Effector memory CD8-positive, alpha-beta T cell (primary cell): ENCODE data around the gene PPP1R15B.

Experiments
- ATAC-seq: fragments of 150-1000 bp; cut with Tn5 transposase; replicated peaks from 2 replicates; pipeline ENCODE4 v1.10.0; 2021; ENCODE audit warnings: mild to moderate bottlenecking, moderate library complexity
- DNase-seq, 3 experiments: peaks; one replicate each; pipeline ENCODE4 v3.0.0; 2021
- H3K27ac Mint-ChIP-seq, 2 donors: one replicate each; pipeline ENCODE4 v1.8.0; 2022; ENCODE audit warnings: mild to moderate bottlenecking in 2 of 2, mixed read lengths in 2 of 2, moderate library complexity in 2 of 2
- H3K27me3 Mint-ChIP-seq, 2 donors: one replicate each; pipeline ENCODE4 v1.8.0; 2022; ENCODE audit warnings: mixed read lengths in 2 of 2
- H3K36me3 Mint-ChIP-seq: one replicate; pipeline ENCODE4 v1.8.0; 2022; ENCODE audit warnings: mild to moderate bottlenecking, moderate library complexity, mixed read lengths; ENCODE audit not compliant: insufficient read depth
- H3K4me1 Mint-ChIP-seq, 2 donors: one replicate each; pipeline ENCODE4 v1.8.0; 2022; ENCODE audit warnings: low read depth in 2 of 2, mixed read lengths in 2 of 2
- H3K4me3 Mint-ChIP-seq, 2 donors: one replicate each; pipeline ENCODE4 v1.8.0; 2022; ENCODE audit warnings: mild to moderate bottlenecking in 2 of 2, mixed read lengths in 2 of 2, moderate library complexity in 2 of 2
- H3K9me3 Mint-ChIP-seq, 2 donors: one replicate each; pipeline ENCODE4 v1.8.0; 2022; ENCODE audit warnings: mixed read lengths in 2 of 2

Gene PPP1R15B

DNA sequence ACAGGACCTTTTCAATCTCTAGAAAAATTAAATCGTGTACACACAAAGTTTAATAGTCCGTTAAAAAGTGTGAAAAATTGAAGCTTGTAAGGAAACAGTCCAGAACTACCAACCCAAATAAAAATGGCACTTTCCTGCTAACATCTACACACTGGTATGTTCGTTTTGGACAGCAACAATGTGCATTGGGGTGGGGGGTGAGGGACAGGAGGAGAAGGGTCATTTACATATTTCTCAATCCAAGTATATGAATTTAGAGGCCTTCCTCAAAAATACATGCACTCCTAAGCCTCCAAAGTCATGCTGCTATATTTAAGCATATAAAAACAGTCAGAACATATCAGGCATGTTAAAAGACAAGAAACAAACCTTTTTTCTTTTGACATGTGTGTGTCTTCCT, 2.5 kb downstream of the PPP1R15B start:
- H3K4me3 Mint-ChIP-seq, result peak overlapping the region; percentile 95 to 99
- ATAC-seq, result no peak
- peaks cover 79% of the 10 kb centered on the region for H3K36me3 Mint-ChIP-seq
- no peak for DNase-seq
- no peaks in the 10 kb centered on the region for H3K9me3 Mint-ChIP-seq
- H3K27me3 Mint-ChIP-seq, result no peaks in the 10 kb centered on the region
- peaks cover 14 to 31% of the 10 kb centered on the region in 2 donors for H3K4me1 Mint-ChIP-seq
- H3K27ac Mint-ChIP-seq, result peak overlapping the region; percentile 99 to 100

DNA sequence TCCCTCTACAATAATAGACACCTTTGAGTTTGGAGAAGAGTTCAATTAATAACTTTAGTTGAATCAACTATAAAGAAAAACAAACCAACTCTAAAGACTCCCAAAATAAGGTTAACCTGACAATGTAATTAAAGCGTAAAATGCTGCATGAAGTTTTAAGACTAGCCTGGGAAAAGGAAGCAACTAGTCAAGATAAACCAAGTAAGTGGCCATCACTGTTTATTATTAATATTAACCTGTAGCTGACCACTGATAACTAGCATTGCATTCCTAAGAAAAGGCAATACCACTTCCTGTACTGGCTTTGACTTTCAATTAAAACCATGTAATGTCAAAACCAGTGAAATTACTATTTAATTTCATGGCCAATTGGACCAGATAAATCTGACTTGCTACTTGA, 3.0 kb downstream of the PPP1R15B start:
- no peaks in the 10 kb centered on the region for H3K9me3 Mint-ChIP-seq
- no peaks in the 10 kb centered on the region for H3K27me3 Mint-ChIP-seq
- ATAC-seq (no peak), DNase-seq (no peak)
- peaks cover 85% of the 10 kb centered on the region for H3K36me3 Mint-ChIP-seq
- H3K4me3 Mint-ChIP-seq, result peak overlapping the region; percentile 95 to 99
- H3K27ac Mint-ChIP-seq, result peak overlapping the region; percentile 81 to 99
- peaks cover 16 to 36% of the 10 kb centered on the region in 2 donors for H3K4me1 Mint-ChIP-seq

DNA sequence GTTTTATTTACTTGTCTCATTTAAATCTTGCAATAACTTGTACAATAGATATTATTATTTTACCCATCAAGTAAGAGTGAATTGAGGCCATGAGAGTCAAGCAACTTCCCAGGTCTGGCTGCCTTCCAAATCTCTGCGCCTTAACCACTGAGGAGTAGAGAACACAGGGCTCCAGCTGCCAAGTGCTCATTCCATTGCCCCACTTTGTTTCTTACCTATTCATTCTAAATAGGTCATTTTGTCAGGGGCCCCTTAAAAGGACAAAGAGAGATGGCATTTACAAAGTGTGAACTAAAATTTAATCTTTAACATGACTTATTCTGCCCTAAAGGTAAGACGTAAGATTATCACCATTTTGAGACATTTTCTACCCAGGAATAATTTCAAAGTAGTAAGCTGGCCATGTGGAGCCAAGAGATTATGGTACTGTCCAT, 3.5 kb downstream of the PPP1R15B start:
- DNase-seq, result peak in 2 of 3 experiments; percentile 29 to 35

DNA sequence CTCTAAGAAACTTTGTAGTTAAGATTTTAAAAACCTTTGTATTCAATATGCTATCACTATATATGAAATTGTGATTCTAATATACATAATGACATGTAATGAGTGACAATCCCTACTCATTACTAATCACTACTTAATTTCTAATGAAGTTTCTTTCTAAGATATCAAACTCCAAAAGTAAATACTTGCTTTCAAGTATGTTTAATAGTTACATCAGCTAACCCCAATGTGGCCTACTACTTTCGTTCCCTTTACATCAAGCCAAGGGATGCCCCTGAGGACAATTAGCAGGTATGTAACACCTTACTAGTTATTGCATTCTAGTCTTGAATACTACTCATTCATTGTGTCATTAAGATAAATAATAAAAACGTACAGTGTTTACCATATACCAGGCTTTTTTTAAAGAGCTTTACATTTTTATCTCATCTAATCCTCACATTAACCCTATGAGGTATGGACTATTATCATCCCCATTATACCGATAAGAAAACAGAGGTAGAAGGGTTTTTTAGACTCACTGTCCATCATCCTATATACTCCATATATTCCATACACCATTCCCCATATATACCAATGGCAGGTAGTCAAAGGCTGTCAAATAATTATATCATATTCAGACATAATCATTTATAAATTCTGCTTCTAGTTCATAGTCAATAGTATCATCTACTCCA, 4.2 kb downstream of the PPP1R15B start:
- H3K36me3 Mint-ChIP-seq, result peaks cover 87% of the 10 kb centered on the region

More for the DNA sequence above, 3.5 kb downstream of the PPP1R15B start:
- ATAC-seq, result no peak
- peak overlapping the region; percentile 81 to 99 for H3K27ac Mint-ChIP-seq
- no peaks in the 10 kb centered on the region for H3K27me3 Mint-ChIP-seq
- H3K9me3 Mint-ChIP-seq, result no peaks in the 10 kb centered on the region
- peaks cover 87% of the 10 kb centered on the region for H3K36me3 Mint-ChIP-seq
- H3K4me3 Mint-ChIP-seq, result peak overlapping the region; percentile 95 to 99
- H3K4me1 Mint-ChIP-seq, result peaks cover 16 to 37% of the 10 kb centered on the region in 2 donors

DNA sequence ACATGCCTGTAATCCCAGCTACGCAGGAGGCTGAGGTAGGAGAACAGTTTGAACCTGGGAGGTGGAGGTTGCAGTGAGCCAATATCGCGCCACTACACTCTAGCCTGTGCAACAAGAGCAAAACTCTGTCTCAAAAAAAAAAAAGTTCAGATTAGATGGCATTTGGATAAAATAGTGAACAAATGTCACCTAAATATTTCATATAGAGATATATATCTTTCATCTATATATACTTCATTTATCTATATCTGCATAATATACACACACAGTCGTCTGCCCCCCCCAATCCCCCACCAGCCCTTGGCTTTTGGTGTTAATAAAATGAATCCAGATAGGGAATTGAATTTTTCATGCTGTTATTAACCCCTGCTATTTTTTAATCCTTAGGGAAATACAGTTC, 5.0 kb downstream of the PPP1R15B start:
- DNase-seq, result no peak
- Mint-ChIP-seq H3K9me3 (no peaks in the 10 kb centered on the region), H3K4me3 (peak overlapping the region; percentile 95 to 99), H3K27ac (peak overlapping the region in 1 of 2 donors; percentile 59), H3K4me1 (peaks cover 13 to 41% of the 10 kb centered on the region in 2 donors), H3K36me3 (peaks cover 90% of the 10 kb centered on the region), H3K27me3 (no peaks in the 10 kb centered on the region)
- ATAC-seq, result no peak

More for the DNA sequence above, 4.2 kb downstream of the PPP1R15B start:
- Mint-ChIP-seq H3K4me3 (peak overlapping the region; percentile 95 to 99), H3K9me3 (no peaks in the 10 kb centered on the region), H3K4me1 (peaks cover 13 to 37% of the 10 kb centered on the region in 2 donors), H3K27ac (peak overlapping the region; percentile 81 to 99), H3K27me3 (no peaks in the 10 kb centered on the region)
- ATAC-seq, result no peak
- DNase-seq, result no peak

DNA sequence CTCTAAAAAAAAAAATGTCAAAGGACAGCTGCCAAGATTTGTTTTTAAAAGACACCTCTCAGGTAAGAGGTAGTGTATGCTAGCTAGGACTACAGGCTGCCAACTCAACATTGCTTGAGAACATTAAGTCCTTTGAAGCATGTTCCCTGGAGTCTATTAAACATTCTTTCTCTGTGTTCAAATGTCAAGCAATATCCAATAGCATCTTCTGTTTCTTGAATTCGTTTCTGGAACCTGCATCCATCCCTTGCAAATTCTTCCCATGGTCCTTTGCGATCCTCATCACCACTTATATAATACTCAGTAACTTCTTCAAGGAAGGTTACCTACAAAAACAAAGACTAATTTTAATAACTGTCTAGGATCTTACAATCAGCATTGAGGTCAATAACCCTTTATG, 5.6 kb downstream of the PPP1R15B start:
- H3K4me1 Mint-ChIP-seq, result peaks cover 13 to 43% of the 10 kb centered on the region in 2 donors
- peak overlapping the region in 1 of 2 donors; percentile 59 for H3K27ac Mint-ChIP-seq
- H3K9me3 Mint-ChIP-seq, result no peaks in the 10 kb centered on the region
- peak overlapping the region; percentile 95 to 99 for H3K4me3 Mint-ChIP-seq
- no peaks in the 10 kb centered on the region for H3K27me3 Mint-ChIP-seq
- DNase-seq (no peak), ATAC-seq (no peak)
- H3K36me3 Mint-ChIP-seq, result peaks cover 90% of the 10 kb centered on the region

DNA sequence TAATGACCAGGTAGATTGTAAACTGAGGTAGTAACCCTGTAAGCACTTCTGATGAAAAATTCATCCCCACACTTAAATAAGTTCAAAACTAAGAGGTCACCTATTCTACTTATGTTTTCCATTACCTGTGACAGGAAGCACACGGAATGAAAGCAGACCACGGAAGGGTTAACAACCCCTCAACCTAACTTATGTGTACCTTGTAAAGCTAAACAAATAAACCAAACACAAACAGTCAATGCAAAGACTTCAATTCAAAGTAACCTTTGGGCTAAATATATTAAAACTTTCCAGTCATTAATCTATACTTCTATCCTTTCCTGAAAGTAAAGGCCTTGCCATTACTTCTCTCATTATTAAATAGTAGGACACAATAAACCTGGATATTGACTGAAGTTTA, 7.0 kb downstream of the PPP1R15B start:
- no peak for ATAC-seq
- Mint-ChIP-seq H3K27ac (peak overlapping the region in 1 of 2 donors; percentile 46), H3K27me3 (no peaks in the 10 kb centered on the region), H3K36me3 (peaks cover 91% of the 10 kb centered on the region), H3K4me1 (peaks cover 8 to 41% of the 10 kb centered on the region in 2 donors), H3K4me3 (no peak overlapping the region), H3K9me3 (no peaks in the 10 kb centered on the region)
- DNase-seq, result no peak

DNA sequence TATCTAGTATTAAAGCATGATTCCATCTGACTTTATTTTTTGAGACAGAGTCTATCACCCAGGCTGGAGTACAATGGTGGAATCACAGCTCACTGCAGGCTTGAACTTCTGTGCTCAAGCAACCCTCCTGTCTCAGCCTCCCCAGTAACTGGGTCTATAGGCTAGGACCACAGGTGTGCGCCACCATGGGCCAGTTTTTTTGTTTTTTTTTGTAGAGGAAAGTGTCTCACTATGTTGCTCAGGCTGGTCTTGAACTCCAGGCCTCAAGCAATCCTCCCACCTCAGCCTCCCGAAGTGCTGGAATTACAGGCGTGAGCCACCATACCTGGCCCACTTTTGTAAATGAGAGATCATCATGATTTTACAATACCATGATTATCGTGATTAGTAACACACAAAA, 9.2 kb downstream of the PPP1R15B start:
- H3K36me3 Mint-ChIP-seq, result peaks cover 93% of the 10 kb centered on the region
- peak overlapping the region in 1 of 2 donors; percentile 44 for H3K27ac Mint-ChIP-seq
- H3K4me1 Mint-ChIP-seq, result peaks cover 8 to 31% of the 10 kb centered on the region in 2 donors
- H3K9me3 Mint-ChIP-seq, result no peaks in the 10 kb centered on the region
- H3K4me3 Mint-ChIP-seq, result no peak overlapping the region
- no peaks in the 10 kb centered on the region for H3K27me3 Mint-ChIP-seq
- ATAC-seq (no peak), DNase-seq (no peak)

DNA sequence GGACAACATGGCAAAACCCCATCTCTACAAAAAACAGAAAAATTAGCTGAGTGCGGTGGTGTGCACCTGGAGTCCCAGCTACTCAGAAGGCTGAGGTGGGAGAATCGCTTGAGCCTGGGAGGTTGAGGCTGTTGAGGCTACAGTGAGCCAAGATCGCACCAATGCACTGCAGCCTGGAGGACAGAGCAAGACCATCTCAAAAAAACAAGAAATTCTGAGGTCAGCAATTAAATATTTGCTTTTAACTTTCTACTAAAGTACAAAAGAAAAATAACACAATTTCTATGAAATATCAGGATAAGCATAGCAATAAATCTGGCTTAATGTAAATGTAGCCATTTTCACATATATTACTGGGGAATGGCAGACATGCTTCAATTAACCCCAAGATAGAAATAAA, 9.9 kb downstream of the PPP1R15B start:
- Mint-ChIP-seq H3K27ac (peak overlapping the region; percentile 44 to 79), H3K36me3 (peaks cover 88% of the 10 kb centered on the region), H3K27me3 (no peaks in the 10 kb centered on the region), H3K4me3 (no peak overlapping the region), H3K9me3 (no peaks in the 10 kb centered on the region), H3K4me1 (peaks cover 8 to 31% of the 10 kb centered on the region in 2 donors)
- ATAC-seq (no peak), DNase-seq (no peak)

DNA sequence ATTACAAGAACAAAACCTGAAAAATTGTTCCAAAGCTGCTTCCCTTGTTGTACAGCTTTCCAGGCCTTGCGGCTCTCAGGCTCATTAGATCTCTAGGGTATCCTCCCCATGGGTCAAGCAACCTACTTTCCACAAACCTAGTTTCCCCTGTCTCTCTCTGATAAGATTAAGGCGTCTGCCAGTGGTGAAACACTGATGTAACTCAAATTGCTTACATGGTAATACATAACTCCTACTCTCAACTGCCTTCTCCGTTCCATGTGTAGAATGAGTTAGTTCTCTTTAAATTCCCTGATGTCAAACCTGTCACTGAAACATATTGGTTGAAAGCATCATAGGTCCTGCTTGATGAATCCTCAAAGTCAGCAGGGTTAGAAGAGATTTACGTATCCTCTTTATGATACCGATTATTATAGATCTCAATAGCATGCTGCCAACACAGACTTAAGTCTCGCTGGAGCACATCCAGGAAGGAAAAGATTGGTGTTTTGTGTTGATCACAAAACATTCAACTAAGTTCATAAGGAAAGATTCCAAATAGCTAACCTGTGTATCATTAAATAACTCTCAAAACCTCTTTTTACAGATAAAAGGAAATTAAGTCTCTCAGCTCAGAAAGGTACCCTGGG, 10.6 kb downstream of the PPP1R15B start:
- Mint-ChIP-seq H3K4me1 (peaks cover 6 to 28% of the 10 kb centered on the region in 2 donors), H3K36me3 (peaks cover 85% of the 10 kb centered on the region), H3K27ac (peak overlapping the region; percentile 59 to 79), H3K4me3 (no peak overlapping the region), H3K9me3 (no peaks in the 10 kb centered on the region), H3K27me3 (no peaks in the 10 kb centered on the region)
- DNase-seq (no peak), ATAC-seq (no peak)

DNA sequence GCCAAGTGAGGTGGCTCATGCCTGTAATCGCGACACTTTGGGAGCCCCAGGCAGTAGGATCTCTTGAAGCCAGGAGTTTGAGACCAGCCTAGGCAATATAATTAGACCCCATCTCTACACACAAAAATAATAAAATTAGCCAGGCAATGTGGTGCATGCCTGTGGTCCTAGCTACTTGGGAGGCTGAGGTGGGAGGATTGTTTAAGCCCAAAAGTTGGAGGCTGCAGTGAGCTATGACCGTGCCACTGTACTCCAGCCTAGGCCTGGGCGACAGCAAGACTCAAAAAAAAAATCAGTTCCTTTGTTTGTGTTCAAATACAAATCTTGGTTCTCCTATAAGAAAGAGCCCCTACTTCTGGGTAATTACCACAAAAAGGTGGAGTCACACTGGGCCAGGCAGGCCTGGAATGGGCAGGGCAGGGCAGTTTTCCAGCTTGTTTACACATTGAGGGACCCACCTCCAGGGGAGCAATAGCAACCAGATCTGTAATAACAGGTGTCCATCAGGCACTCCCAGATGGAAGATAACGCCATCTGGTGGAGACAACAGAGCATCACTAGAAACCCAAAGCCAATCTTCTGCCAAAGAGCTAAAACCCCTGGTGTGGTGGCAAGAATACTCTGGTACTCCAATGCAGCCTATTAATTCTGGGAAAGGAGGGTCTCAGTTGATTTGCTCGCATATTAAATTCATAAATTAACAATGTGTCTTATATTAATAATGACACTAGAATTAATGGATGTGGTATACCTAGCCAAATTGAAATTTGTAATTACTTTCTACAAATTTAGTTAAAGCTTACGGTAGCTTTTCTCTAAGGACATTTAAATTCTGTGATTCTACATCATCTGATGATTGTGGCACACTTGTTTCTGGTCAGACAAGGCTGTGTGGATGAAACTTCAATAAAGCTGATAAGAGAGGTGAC, 13.2 kb downstream of the PPP1R15B start:
- H3K27me3 Mint-ChIP-seq, result no peaks in the 10 kb centered on the region
- no peaks in the 10 kb centered on the region for H3K9me3 Mint-ChIP-seq
- no peak overlapping the region for H3K4me3 Mint-ChIP-seq
- ATAC-seq, result peak; percentile 94
- H3K4me1 Mint-ChIP-seq, result peaks cover 2 to 19% of the 10 kb centered on the region in 2 donors
- H3K36me3 Mint-ChIP-seq, result peaks cover 67% of the 10 kb centered on the region
- peak; percentile 45 to 61 (median 51) for DNase-seq
- peak overlapping the region; percentile 59 to 62 for H3K27ac Mint-ChIP-seq

DNA sequence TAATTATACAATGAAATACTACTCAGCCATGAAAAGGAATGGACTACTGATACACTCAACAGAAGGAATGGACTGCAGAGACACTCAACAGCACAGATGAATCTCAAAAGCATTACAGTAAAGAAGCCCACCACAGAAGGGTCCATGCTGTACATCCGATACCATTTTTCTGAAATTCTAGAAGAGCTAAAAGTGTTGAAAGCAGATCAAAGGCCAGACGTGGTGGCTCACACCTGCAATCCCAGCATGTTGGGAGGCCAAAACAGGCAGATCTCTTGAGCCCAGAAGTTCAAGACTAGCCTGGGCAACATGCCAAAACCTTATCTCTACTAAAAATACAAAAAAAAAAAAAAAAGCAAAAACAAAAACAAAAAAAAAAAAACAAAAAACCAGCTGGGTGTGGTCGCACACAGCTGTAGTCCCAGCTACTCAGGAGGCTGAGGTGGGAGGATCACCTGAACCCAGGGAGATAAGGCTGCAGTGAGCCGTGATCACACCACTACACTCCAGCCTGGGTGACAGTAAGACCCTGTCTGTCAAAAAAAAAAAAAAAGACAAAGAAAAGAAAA, 15.5 kb downstream of the PPP1R15B start:
- no peak for DNase-seq
- Mint-ChIP-seq H3K27me3 (no peaks in the 10 kb centered on the region), H3K9me3 (no peaks in the 10 kb centered on the region), H3K4me3 (no peak overlapping the region), H3K4me1 (peaks cover 2 to 14% of the 10 kb centered on the region in 2 donors), H3K36me3 (peaks cover 52% of the 10 kb centered on the region), H3K27ac (no peak overlapping the region)
- ATAC-seq, result no peak

DNA sequence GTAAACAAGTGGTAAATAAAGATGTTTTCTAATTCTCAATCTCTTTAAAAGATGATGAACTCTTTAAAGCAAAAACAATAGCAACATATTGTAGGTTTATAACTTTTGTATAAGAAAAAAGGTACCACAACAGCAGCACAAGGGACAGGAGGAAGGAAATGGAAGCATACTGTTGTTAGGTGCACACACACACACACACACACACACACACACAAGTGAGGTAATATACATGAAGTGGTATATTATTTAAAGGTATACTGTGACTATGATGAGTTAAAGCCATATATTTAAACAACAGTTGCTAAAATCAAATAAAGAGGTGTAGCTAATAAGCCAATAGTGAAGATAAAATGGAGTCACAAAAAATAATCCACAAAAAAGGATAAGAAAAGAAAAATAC, 20.0 kb downstream of the PPP1R15B start:
- Mint-ChIP-seq H3K9me3 (no peaks in the 10 kb centered on the region), H3K27ac (peak overlapping the region; percentile 19 to 62), H3K4me3 (no peak overlapping the region), H3K4me1 (peaks cover 0 to 2% of the 10 kb centered on the region in 2 donors), H3K36me3 (peaks cover 24% of the 10 kb centered on the region), H3K27me3 (no peaks in the 10 kb centered on the region)
- ATAC-seq (no peak), DNase-seq (no peak)
